Fibroblast of the conjunctiva (primary cell): ENCODE results near the gene B9D2.

Source experiments
- DNase-seq: peaks from one replicate; pipeline ENCODE4 v3.0.0-alpha.2; 2010; ENCODE audit warnings: low read depth

B9D2 gene

DNA sequence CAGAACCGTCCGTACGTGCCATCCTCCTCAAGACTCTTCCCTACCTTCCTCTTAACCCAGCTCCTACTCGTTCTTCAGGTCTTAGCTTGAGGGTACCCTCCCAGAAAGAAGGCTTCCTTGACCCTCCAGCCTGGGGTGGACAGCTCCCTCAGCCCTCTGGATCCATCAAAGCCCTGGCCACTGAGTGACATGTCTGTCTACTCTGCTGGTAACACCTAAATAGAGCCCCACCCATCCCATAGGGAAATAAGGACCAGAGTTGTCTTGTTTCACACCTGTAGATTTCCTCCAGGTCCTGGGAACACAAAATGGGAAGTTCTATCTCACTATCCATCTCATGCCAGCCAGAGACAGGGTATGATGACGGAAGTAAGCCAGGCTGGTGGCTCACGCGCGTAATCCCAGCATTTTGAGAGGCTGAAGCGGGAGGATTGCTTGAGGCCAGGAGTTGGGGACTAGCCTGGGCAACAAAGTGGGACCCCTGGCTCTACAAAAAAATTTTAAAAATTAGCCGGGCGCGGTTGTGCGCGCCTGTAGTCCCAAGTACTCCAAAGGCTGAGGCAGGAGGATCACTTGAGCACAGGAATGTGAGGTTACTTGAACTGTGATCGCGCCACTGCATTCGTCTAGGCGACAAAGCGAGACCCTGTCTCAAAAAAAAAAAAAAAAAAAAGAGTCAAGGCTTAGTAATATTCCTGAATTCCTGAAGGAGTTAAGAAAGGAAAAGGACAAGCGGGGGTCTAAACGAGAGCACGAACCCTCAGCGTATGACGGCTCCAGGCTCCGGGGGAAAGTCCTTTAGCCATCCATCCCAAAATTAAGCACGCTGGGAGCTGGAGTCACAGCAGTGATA is 54.5 kb downstream of the B9D2 start:
- DNase-seq, result no peak

DNA sequence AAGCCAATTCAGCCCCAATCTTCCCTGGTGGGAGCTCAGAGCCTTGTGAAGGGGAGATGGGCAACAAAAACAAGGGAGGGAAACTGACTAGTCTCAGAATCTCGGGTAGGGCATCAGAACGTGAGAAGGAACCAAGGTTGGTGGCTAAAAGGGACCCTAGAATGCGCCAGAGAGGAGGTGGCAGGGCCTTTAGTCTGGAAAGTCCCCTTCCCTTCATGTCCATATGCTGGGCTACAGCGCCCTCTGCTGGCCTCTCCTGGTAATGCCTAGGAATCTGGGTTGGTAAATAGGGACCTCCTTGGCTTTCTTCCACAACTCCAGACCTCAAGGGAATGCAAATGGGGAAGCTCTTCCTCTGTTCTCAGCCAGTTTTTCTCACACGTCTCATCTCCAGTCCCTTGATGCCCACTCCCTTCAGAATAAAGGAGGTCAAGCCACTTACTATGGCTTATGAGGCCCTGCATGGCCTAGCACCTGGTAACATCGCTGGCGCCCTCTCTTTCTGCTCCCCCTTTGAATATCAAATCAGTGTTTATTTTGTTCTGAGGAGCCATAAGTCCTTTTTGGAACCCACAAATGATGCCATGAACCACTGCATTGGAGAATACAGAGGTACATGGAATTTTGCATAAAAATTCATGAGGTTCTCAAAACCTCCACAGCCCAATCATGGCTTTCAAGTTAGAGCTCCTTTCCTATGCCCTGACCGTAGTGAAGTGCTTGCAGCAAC is 55.3 kb downstream of the B9D2 start:
- DNase-seq, result peak; percentile 79

DNA sequence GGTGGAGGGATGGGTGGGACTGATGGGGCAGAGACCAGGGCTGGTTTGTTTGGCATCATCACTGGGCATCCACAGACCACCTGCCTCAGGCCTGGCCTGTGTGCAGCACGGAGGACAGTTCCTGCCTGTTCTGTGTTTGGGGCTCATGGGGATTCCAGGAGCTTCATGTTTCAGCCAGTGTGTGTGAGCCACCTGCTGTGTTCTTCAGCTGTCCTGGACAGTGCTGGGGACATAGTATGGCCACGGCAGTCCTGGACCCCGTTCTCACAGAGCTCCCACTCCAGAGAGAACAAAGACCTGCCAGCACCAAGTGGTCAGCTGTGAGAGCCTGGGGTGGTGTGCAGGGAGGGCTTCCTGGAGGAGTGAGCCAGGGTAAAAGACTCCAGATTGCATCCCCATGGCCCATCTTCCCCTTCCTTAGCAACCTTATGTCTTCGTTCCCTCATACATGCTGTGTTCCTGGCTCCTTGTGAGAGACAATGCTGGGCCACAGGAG is 55.9 kb downstream of the B9D2 start:
- no peak for DNase-seq

DNA sequence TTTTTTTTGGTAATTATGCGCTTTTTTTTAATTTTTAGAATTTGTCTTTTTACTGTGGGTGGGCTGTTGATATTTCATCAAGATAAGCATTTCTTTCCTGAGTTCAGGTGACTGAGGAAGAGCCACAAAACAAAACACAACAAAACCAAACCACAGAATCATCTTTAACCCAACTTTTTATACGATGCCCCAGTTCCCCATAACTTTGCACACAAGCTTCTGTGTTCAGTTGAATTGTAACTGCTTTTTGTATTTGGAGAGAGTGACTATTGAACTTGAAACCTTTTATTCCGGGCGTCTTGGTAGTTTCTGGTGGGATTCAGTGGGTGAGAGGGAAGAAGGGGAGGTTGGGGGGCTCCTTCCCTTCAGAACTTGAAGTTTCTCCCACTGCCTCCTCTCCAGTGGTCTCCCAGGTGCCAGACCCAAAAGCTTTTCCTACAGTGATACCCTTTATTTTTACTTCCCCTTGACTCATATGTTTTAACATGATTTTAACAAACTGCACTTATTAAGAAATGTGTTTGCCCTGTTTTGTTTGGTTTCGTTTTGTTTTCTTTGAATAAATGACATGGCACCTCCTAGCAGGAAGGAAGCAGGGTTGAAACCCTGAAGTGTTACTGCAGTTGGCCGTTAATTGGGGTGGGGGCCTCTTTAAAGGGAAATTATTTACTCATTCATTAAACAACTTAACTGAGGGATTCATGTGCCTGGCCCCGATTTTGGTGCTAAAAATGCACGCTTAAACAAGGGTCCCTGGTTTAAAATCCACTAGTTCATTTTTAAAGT is 56.7 kb downstream of the B9D2 start:
- DNase-seq, result no peak

DNA sequence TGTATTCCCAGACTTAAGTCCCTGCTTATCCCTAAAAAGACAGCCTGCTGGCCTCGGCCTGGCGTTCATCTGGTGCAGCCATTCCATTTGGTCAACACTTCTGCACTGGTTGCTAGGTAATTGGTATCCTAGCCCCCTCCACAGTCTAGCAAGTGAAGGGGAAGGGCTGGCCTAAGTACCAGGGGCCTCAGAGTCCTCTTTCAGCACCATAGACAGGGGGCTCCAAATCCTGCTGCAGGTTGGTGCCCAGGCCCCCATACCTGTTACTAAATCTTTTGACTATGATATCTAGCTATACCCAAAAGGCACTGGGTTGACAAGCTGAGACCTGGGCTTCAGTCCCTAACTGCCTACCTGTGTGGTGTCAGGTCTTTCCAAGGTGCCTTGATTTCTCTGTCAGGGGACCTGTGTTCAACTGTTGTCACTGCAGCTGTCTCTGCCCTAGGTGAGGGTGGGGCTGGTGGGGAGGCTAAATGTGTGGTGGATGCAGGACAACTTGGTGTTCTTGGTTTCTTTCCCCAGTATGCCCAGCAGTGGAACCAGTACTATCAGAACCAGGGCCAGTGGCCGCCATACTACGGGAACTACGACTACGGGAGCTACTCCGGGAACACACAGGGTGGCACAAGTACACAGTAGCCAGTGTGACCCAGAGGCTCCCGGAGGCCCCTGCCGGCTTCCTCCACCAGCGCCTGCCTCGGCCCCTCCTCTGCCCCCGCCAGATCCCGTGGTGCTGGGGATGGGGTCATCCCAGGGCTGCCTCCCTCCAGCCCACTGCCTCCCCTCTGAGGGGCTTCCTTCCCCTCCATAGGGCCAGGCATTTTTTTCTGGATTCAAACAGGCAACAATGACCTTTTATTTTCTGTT is 57.8 kb downstream of the B9D2 start:
- no peak for DNase-seq

DNA sequence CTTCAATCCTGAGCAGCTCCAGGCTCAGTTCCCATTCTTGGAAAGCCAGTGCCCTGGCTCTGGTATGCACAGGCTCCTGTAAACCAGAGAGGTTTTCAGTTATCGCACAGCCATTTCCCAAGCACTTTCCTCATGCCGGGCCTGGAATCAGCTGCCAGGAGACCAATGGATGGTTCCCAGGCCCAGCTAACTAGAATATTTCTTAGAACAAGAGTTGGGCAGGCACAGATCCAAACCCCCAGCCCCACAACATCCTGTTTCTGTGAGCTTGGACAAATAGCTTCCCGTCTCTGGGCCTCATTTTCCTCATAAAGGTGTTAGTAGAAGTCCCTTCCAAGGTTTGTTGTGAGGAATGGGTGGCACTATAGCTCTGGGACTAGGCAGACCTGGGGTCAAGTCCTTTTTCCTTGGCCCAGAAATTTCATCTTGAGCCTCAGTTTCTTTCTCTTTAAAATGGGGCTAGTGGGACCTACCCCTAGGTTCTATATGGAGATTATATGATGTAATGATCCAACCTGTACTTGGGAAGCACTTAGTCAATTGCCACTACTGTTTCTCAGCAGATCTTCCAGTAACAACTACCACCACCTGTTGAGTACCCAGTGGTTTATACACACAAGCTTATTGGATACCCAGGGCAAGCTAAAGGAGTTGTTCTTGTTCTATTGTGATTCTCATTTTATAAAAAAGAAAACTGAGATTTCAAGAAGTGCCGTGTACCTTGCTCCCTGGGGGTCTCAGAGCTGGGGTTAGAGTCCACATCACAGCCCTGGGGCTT is 59.1 kb downstream of the B9D2 start:
- no peak for DNase-seq
